HG02798 (cell line): ENCODE measurements around the gene GHSR.

ENCODE experiments used
- ATAC-seq: cut with Tn5 transposase; IDR thresholded peaks from one replicate; pipeline ENCODE4 v1.9.1; 2021; ENCODE audit warnings: mild to moderate bottlenecking; ENCODE audit not compliant: unreplicated experiment, poor library complexity

GHSR gene

GRCh38 chr3:172447611-172448579, at the start of gene GHSR:
TSS of gene GHSR (minus strand) at chr3:172448456. CDS start at chr3:172448413, 43 bp downstream.
- ATAC-seq = no peak

GRCh38 chr3:172490198-172490669, 42.0 kb upstream of the GHSR start:
- ATAC-seq = peak; percentile 61

GRCh38 chr3:172478116-172478515, 29.9 kb upstream of the GHSR start:
- peak; percentile 18 for ATAC-seq

GRCh38 chr3:172476347-172476746, 28.1 kb upstream of the GHSR start:
- no peak for ATAC-seq

GRCh38 chr3:172475703-172476102, 27.4 kb upstream of the GHSR start:
- no peak for ATAC-seq

- ATAC-seq = no peak
Measured at GRCh38 chr3:172471903-172472302, 23.6 kb upstream of the GHSR start.

GRCh38 chr3:172470588-172470987, 22.3 kb upstream of the GHSR start:
- ATAC-seq = no peak

- ATAC-seq = no peak
Measured at GRCh38 chr3:172467170-172467824, 19.0 kb upstream of the GHSR start.

GRCh38 chr3:172466553-172467130, 18.4 kb upstream of the GHSR start:
- ATAC-seq = no peak

GRCh38 chr3:172465281-172465680, 17.0 kb upstream of the GHSR start:
- ATAC-seq = no peak

- no peak for ATAC-seq
Measured at GRCh38 chr3:172464306-172464705, 16.1 kb upstream of the GHSR start.

GRCh38 chr3:172461530-172462138, 13.4 kb upstream of the GHSR start:
- peak; percentile 77 for ATAC-seq

GRCh38 chr3:172456404-172456803, 8.1 kb upstream of the GHSR start:
- no peak for ATAC-seq

GRCh38 chr3:172454180-172454579, 5.9 kb upstream of the GHSR start:
- ATAC-seq = no peak

GRCh38 chr3:172449466-172450149, 1.4 kb upstream of the GHSR start:
- ATAC-seq = no peak

- no peak for ATAC-seq
Measured at GRCh38 chr3:172448661-172449465, 607 bp upstream of the GHSR start.

- ATAC-seq = no peak
Measured at GRCh38 chr3:172446198-172446597, 2.1 kb downstream of the GHSR start.

- ATAC-seq = no peak
Measured at GRCh38 chr3:172444821-172445220, 3.4 kb downstream of the GHSR start.

GRCh38 chr3:172442606-172443005, 5.7 kb downstream of the GHSR start:
- ATAC-seq = no peak
